IMR-90 (cell line): ENCODE measurements around the gene PEX6. TPM values are rescaled to one million over a fixed set of nuclear protein-coding genes. Genes with fewer than 3 reads are reported as not detected.

Source experiments
- ATAC-seq: fragments of 200-7000 bp; cut with Tn5 transposase; 2 replicates; pipeline ENCODE4 v1.9.1; 2020; ENCODE audit warnings: low read depth, mild to moderate bottlenecking, moderate library complexity
- BruUV-seq: library from RNA; stranded (reverse); fragments of 400-500 nt; replicated peaks from 2 replicates; lab custom pipeline; 2021; lab: Mats Ljungman, UMichigan
- CTCF ChIA-PET: fragments of 300-600 bp; formaldehyde crosslinking; extraction: SDS; loops from one replicate; lab custom pipeline; 2021; ENCODE audit warnings: antibody characterized with exemption; lab: Yijun Ruan, JAX
- POLR2A ChIA-PET: fragments of 300-600 bp; sonication (Branson Sonifier 250); formaldehyde crosslinking; loops from one replicate; lab custom pipeline; 2022; ENCODE audit warnings: antibody characterized with exemption; ENCODE audit not compliant: unreplicated experiment; lab: Charles Lee
- DNase-seq: peaks from one replicate; pipeline ENCODE4 v3.0.0; 2013
- H2AFZ ChIP-seq: replicated peaks from 2 replicates; pipeline ENCODE3; 2013; ENCODE audit warnings: low read length, mild to moderate bottlenecking; ENCODE audit not compliant: poor library complexity
- H2AK5ac ChIP-seq: 2 replicates; pipeline ENCODE4 v1.6.1; 2013; ENCODE audit warnings: low read depth, low read length, inconsistent platforms
- H2AK9ac ChIP-seq: replicated peaks from 2 replicates; pipeline ENCODE3; 2013; ENCODE audit warnings: mild to moderate bottlenecking, low read depth, low read length, moderate library complexity; ENCODE audit not compliant: poor library complexity
- H2BK120ac ChIP-seq: 2 replicates; pipeline ENCODE4 v1.6.1; 2013; ENCODE audit warnings: low read depth, low read length, inconsistent platforms
- H2BK15ac ChIP-seq: 3 replicates; pipeline ENCODE4 v1.6.1; 2013; ENCODE audit warnings: low read depth, low read length, inconsistent platforms
- H2BK20ac ChIP-seq: 2 replicates; pipeline ENCODE4 v1.6.1; 2013; ENCODE audit warnings: low read depth, mild to moderate bottlenecking, inconsistent platforms, low read length, moderate library complexity
- H2BK5ac ChIP-seq: 2 replicates; pipeline ENCODE4 v1.6.1; 2013; ENCODE audit warnings: mild to moderate bottlenecking, low read depth, low read length, inconsistent platforms; ENCODE audit not compliant: poor library complexity, severe bottlenecking
- H3K14ac ChIP-seq: replicated peaks from 2 replicates; pipeline ENCODE4 v1.6.1; 2013; ENCODE audit warnings: low read depth, low read length, inconsistent platforms
- H3K18ac ChIP-seq: 2 replicates; pipeline ENCODE4 v1.6.1; 2013; ENCODE audit warnings: low read depth, low read length, control low read depth
- H3K23ac ChIP-seq: 2 replicates; pipeline ENCODE4 v1.6.1; 2013; ENCODE audit warnings: low read depth, low read length, inconsistent platforms
- H3K27ac ChIP-seq: 2 replicates; pipeline ENCODE4 v1.5.1; 2013; ENCODE audit warnings: mild to moderate bottlenecking, control low read depth, low read length; ENCODE audit not compliant: insufficient read depth
- H3K27me3 ChIP-seq: 2 replicates; pipeline ENCODE4 v1.6.1; 2013; ENCODE audit warnings: low read length; ENCODE audit not compliant: control insufficient read depth, insufficient read depth
- H3K36me3 ChIP-seq: 2 replicates; pipeline ENCODE4 v1.6.1; 2013; ENCODE audit warnings: low read length, mixed read lengths; ENCODE audit not compliant: control insufficient read depth, insufficient read depth
- H3K4ac ChIP-seq: 2 replicates; pipeline ENCODE4 v1.6.1; 2013; ENCODE audit warnings: low read depth, low read length, inconsistent platforms
- H3K4me1 ChIP-seq: 2 replicates; pipeline ENCODE4 v1.6.1; 2013; ENCODE audit warnings: low read length, mixed read lengths; ENCODE audit not compliant: control insufficient read depth, insufficient read depth
- H3K4me2 ChIP-seq: 2 replicates; pipeline ENCODE4 v1.6.1; 2013; ENCODE audit warnings: low read depth, mild to moderate bottlenecking, control low read depth, low read length, moderate library complexity
- H3K4me3 ChIP-seq: 2 replicates; pipeline ENCODE4 v1.5.1; 2013; ENCODE audit warnings: low read depth, mild to moderate bottlenecking, control low read depth, low read length, moderate library complexity; ENCODE audit not compliant: insufficient read depth
- H3K56ac ChIP-seq: 2 replicates; pipeline ENCODE4 v1.6.1; 2013; ENCODE audit warnings: low read length, inconsistent platforms; ENCODE audit not compliant: insufficient read depth; ENCODE audit errors: extremely low read depth
- H3K79me1 ChIP-seq, 2 experiments: 2 replicates each; pipeline ENCODE4 v1.6.1; 2013; ENCODE audit warnings: low read length in 2 of 2, inconsistent platforms in 1 of 2, low read depth in 1 of 2
- H3K9ac ChIP-seq: 2 replicates; pipeline ENCODE4 v1.6.1; 2013; ENCODE audit warnings: low read depth, low read length, control low read depth
- H3K9me1 ChIP-seq: 2 replicates; pipeline ENCODE4 v1.6.1; 2013; ENCODE audit warnings: low read length, inconsistent platforms; ENCODE audit not compliant: insufficient read depth
- H3K9me3 ChIP-seq: 2 replicates; pipeline ENCODE4 v1.6.1; 2013; ENCODE audit warnings: low read length; ENCODE audit not compliant: control insufficient read depth, insufficient read depth
- H4K20me1 ChIP-seq: 2 replicates; pipeline ENCODE4 v1.6.1; 2013; ENCODE audit warnings: low read length, inconsistent platforms; ENCODE audit not compliant: insufficient read depth
- H4K5ac ChIP-seq: 2 replicates; pipeline ENCODE4 v1.6.1; 2013; ENCODE audit warnings: mild to moderate bottlenecking, low read depth, low read length, control low read depth
- H4K8ac ChIP-seq, 2 experiments: 2 replicates each; pipeline ENCODE4 v1.6.1; 2013; ENCODE audit warnings: low read depth in 2 of 2, low read length in 2 of 2, control low read depth in 1 of 2, inconsistent platforms in 1 of 2
- H4K91ac ChIP-seq: 2 replicates; pipeline ENCODE4 v1.6.1; 2013; ENCODE audit warnings: low read depth, low read length, inconsistent platforms; ENCODE audit not compliant: insufficient read depth
- CTCF ChIP-seq: conservative IDR thresholded peaks from 2 replicates; pipeline ENCODE4 v1.5.1; 2012; ENCODE audit warnings: mild to moderate bottlenecking, low read depth, low read length, improper control_type of control experiment
- ELK1 ChIP-seq: fragments of 150-350 bp; IDR thresholded peaks from 2 replicates; pipeline ENCODE4 v1.6.1; 2016; ENCODE audit warnings: low read depth, mild to moderate bottlenecking, low read length, moderate library complexity, borderline replicate concordance
- MAZ ChIP-seq: IDR thresholded peaks from 2 replicates; pipeline ENCODE4 v1.6.1; 2012; ENCODE audit warnings: low read depth, mild to moderate bottlenecking, low read length, improper control_type of control experiment, moderate library complexity, borderline replicate concordance
- MXI1 ChIP-seq: IDR thresholded peaks from 2 replicates; pipeline ENCODE4 v1.6.1; 2012; ENCODE audit warnings: low read depth, mild to moderate bottlenecking, low read length, moderate library complexity, borderline replicate concordance
- NFE2L2 ChIP-seq: fragments of 150-350 bp; IDR thresholded peaks from 2 replicates; pipeline ENCODE4 v1.6.1; 2016; ENCODE audit warnings: low read depth, mild to moderate bottlenecking, low read length
- POLR2A ChIP-seq: IDR thresholded peaks from 2 replicates; pipeline ENCODE4 v1.6.1; 2012; ENCODE audit warnings: mild to moderate bottlenecking, low read depth, low read length
- WGBS, 2 experiments: methylation state at CpG; one replicate each; pipeline versions ENCODE4 v1.1.5 to v1.1.7; 2013; ENCODE audit warnings: missing lambda C conversion rate in 2 of 2; ENCODE audit not compliant: insufficient read length in 1 of 2; ENCODE audit errors: extremely low coverage in 2 of 2; 5-methylcytosine and 5-hydroxymethylcytosine counted together
- dilution Hi-C: fragments of 300-500 bp; cut with HindIII; formaldehyde crosslinking; loops from one replicate; pipeline ENCODE4 v1.14.3; 2018; ENCODE audit warnings: low sequenced_read_pairs; ENCODE audit not compliant: unreplicated experiment
- in situ Hi-C: fragments of 300-500 bp; cut with MboI; formaldehyde crosslinking; loops from 3 replicates; pipeline ENCODE4 v1.14.3; 2019; ENCODE audit warnings: low sequenced_read_pairs, inconsistent platforms, mixed read lengths
- intact Hi-C: fragments of 100-400 bp; cut with micrococcal nuclease; formaldehyde crosslinking; loops from 2 replicates; pipeline ENCODE4 v1.10.0; 2022
- polyA plus RNA-seq, 3 experiments: library from polyadenylated mRNA; depleted of rRNA; stranded (reverse); fragments of >200 nt; gene quantifications; 2 replicates each; pipeline ENCODE4 v1.2.3, GENCODE V29; 2012; ENCODE audit warnings: low replicate concordance in 1 of 3
- total RNA-seq: library from RNA; depleted of rRNA; stranded (reverse); fragments of >200 nt; gene quantifications from 2 replicates; pipeline ENCODE4 v1.2.3, GENCODE V29; 2012

Gene PEX6
- total and polyA plus RNA-seq, 2 of the 4 experiments (the other 2 are of a cell fraction): 10.4 to 10.6 TPM

GRCh38 chr6:42993445-42993844, 14.5 kb upstream of the PEX6 start:
- no peak for DNase-seq
- ChIA-PET POLR2A (no interaction called here), CTCF (no interaction called here)
- no peaks in the 10 kb centered on the region for H3K9me3 ChIP-seq
- no peak overlapping the region for H3K4me2 ChIP-seq
- 0 out of 2 replicates have a peak, but pooled peaks cover 2% of the 10 kb centered on the region for H3K9me1 ChIP-seq
- WGBS, 2 experiments: no CpG with 5 or more reads among the region's 2 CpGs
- no peak overlapping the region for H2BK15ac ChIP-seq
- H2BK20ac ChIP-seq: no peak overlapping the region
- dilution Hi-C loops: no loop called here
- in situ Hi-C loops: no loop called here
- no peaks in the 10 kb centered on the region for H3K27me3 ChIP-seq
- ATAC-seq: no peak; the same call in 1 of the 2 replicates
- no peak overlapping the region for H3K23ac ChIP-seq
- no peak overlapping the region; the same call in 1 of the 2 replicates for H2AK5ac ChIP-seq
- H3K4me1 ChIP-seq: no peaks in the 10 kb centered on the region
- no peak overlapping the region for H3K9ac ChIP-seq
- H4K8ac ChIP-seq: no peak overlapping the region
- H3K4me3 ChIP-seq: no peak overlapping the region
- no peak overlapping the region for H4K91ac ChIP-seq
- H3K56ac ChIP-seq: no peak overlapping the region
- H4K5ac ChIP-seq: no peak overlapping the region
- peaks cover 3% of the 10 kb centered on the region; the same call in 1 of the 2 replicates for H4K20me1 ChIP-seq
- BruUV-seq: no TSS peak
- TF ChIP-seq NFE2L2: no peak
- no peak for TF ChIP-seq ELK1
- no peak for TF ChIP-seq MAZ
- TF ChIP-seq CTCF: no peak
- TF ChIP-seq POLR2A: no peak
- TF ChIP-seq MXI1: no peak
- no peak overlapping the region for H3K18ac ChIP-seq
- H2BK5ac ChIP-seq: no peak overlapping the region
- H2BK120ac ChIP-seq: no peak overlapping the region
- peaks cover 22% of the 10 kb centered on the region for H3K36me3 ChIP-seq
- no peak overlapping the region for H3K14ac ChIP-seq
- no peak overlapping the region for H3K4ac ChIP-seq
- H2AK9ac ChIP-seq: no peak overlapping the region
- peaks cover 34 to 41% of the 10 kb centered on the region in 2 experiments for H3K79me1 ChIP-seq
- intact Hi-C loops: no loop called here
- no peak overlapping the region for H3K27ac ChIP-seq
- no peak overlapping the region for H2AFZ ChIP-seq
